Urothelium cell line (cell line): ENCODE measurements around the gene GID8.

Experiments used
- DNase-seq: peaks from one replicate; pipeline ENCODE4 v3.0.0; 2011; ENCODE audit warnings: low spot score, mixed read lengths
- FAIRE-seq: peaks from 2 replicates; lab custom pipeline; 2011; peaks lifted over from hg19 to GRCh38; lab: Jason Lieb, UNC

GID8 gene

DNA sequence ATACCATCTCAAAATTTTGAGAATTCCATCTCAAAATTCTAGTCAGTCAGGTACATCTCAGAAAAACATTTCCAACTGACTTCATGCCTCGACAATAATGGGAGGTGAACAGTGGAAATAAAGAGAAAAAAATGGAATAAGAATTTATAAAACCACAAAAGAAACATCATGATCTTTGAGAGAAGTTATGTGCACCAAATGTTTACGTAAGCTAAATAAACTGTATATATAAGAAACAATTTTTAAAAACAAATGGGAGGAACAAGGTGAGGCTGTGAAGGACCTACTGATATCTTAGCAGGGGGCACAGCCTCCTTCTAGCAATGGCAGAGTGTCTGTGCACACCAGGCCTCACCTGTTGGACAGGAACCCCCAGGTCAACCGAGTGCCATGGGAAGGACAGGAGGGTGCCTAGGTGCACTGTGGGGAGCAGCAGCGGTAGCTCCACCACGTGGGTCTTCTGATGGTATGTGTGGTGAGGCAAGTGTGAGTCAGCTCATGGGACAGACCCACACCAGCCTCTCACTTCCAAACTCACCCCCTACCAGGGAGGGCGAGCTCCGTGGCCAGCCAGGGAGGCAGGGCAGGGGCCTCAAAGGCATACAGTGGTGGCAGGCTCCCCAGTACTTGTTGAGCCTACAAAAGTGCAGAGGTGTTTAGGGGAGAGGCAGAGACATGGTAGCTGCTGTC lies 34.9 kb upstream of the GID8 start:
- DNase-seq: no peak
- FAIRE-seq: no peak

- no peak for FAIRE-seq
These were observed 32.3 kb upstream of the GID8 start for GRCh38 chr20:62905536-62906117.

GRCh38 chr20:62906209-62906608 lies 31.7 kb upstream of the GID8 start:
- FAIRE-seq (no peak), DNase-seq (no peak)

More at GRCh38 chr20:62905536-62906117, 32.3 kb upstream of the GID8 start:
- no peak for DNase-seq

- no peak for DNase-seq
- FAIRE-seq: no peak
These were observed 31.1 kb upstream of the GID8 start for GRCh38 chr20:62906647-62907375.

GRCh38 chr20:62907384-62908317 lies 30.3 kb upstream of the GID8 start:
- DNase-seq: peak; percentile 42
- no peak for FAIRE-seq

DNA sequence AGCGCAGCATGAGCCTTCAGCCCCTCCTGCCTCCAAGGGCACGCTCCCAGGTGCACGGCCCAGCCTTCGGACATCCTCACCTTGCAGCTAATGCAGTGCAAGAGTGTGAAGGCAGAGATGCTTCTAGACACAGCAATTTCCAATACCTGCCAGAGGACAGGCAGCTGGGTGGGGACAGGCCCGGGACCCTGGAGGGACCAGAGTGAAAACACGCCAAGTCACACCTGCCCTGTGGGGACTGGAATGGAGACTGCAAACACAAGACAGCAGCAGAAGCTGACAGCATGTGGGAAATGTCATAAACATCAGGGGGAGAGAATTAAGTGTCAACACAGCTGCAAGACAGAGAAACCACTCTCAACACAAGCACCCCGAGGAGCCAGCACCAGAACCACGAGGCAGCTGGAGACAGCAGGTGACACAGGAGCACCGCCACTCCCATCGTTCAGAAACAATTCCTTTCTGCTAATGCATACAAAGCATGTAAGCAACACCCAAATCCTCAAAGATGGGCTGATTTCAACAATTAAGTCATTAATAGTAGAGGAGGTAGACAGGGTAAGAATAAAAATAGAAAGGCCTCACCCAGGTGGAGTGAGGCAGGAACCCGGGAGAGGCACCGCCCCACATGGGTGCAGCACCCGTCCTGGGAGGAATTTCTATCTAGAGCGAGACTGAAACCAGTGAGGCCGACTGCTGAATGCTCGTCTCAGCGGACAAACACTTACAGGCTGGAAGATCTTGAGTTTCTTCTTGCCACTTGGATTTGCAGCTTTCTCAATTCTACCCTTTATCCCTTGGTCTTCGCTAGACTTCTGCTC lies 28.8 kb upstream of the GID8 start:
- no peak for FAIRE-seq
- DNase-seq: no peak

- DNase-seq (no peak), FAIRE-seq (no peak)
These were observed 27.7 kb upstream of the GID8 start for GRCh38 chr20:62910217-62910766.

DNA sequence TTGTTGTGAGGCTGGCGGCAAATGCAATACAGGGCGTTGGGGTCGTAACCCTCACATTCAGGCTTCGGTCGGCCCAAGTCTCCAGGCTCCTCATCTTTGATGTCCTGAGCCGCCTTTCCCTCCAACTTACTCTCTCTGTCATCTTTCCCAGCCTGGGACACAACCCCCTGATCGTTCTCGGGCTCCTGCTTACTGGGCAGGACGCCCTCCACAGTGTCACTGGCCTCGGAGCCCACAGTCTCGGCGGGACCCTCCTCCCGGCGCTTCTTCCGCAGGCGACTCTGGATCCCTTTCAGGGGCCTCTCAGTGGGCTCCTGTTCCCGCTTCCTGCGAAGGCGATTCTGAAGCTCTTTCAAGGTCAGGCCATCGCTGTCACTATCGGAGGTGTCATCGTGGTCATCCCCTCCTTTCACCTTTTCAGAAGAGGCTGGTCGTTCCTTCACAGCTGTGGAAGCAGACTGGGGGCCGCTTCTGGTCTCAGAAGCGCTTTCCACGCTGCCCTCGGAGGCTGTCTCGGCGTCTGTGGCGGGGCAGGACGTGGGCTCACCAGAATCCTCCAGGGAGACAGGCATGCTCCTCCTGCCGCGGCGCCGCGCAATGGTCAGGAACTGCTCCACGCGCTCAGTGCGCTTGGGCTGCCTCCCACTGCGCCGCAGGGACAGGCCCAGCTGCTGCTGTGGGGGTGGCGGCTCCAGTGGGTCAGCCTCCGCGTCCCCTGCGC lies 27.0 kb upstream of the GID8 start:
- DNase-seq (no peak), FAIRE-seq (no peak)

DNA sequence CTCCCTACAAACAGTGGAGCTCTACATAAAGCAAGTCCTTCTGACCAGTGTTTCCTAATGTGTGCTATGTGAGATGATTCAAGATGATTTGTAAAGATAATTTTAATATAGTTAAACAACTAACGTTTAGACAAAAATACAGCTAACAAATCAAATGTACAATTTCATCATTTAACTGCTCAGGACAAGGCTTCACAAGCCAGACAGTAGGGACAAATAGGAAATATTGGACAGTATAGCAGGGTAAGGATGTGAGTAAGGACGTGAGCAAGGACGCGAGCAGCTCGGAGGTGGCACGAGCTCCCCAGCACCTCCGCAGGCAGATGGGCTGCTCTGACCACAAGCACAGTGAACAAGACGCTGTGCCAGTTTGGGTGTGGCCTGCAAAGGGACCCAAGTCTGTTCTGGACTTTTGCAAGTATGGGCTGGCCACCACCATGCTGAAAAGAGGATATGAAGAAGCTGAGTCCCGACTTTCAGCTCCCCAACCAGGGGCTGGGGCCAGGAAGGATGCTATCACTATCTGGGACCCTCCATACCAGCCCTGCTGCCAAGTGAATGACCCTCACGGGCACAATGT lies 26.2 kb upstream of the GID8 start:
- no peak for FAIRE-seq

GRCh38 chr20:62913043-62913630 lies 24.8 kb upstream of the GID8 start:
- DNase-seq (no peak), FAIRE-seq (no peak)

More for the DNA sequence above, 26.2 kb upstream of the GID8 start:
- no peak for DNase-seq

DNA sequence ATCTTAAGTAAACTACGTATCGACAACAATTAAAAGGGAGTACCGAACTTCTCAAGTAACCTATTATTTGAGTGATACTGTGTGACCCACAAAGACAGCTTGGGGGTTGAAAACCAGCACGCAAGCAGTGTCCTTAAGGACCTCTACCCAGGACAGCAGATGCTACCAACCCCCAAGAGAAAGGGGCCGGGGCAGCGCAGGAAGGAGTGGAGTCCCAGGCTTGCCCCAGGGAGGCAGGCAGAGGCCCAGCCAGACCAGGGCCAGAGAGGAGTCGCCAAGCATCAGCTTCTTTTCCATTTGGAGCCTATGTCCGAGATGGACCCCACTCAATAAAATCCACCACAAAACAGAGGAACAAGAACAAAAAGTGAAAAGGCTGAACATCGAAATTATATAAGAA lies 23.5 kb upstream of the GID8 start:
- DNase-seq (no peak), FAIRE-seq (no peak)

- DNase-seq: peak; percentile 45
- FAIRE-seq: no peak
These were observed 22.9 kb upstream of the GID8 start for GRCh38 chr20:62914970-62915457.

- FAIRE-seq (no peak), DNase-seq (no peak)
These were observed 21.1 kb upstream of the GID8 start for GRCh38 chr20:62916703-62917476.

DNA sequence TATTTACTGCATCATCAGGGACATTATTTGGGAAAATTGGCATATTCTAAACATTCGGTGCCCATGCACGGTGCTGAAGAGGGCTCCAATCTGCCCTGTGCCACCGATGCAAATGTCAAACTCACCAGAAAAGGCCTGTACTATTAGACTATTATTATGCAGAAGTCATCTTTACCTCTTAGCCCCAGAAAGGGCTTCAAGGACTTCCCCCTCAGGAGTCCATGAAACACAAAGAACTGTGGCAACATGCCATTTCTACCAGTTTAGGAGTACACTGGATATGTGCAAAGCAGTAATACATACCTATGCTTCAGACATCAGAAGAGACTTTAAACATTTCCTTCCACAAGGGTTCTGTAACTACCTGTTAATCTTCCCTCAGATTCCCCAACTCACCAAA lies 20.2 kb upstream of the GID8 start:
- DNase-seq (no peak), FAIRE-seq (no peak)

DNA sequence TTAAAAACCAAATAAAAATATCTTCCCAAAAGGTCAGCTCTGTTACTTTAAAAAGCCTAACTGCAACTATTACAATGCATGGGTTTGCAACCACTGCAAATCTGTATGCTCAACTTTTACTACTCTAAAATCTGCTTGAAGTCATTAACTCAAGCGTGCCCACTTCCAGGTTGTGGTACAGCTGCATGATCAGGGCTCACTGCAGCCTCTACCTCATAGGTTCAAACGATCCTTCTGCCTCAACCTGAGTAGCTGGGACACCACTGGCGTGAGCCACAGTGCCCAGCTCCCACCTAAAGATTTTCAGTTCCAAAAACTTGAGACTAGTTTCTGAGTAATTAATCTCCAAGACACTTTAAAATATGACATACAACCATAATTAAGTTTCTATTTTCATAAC lies 19.8 kb upstream of the GID8 start:
- DNase-seq (no peak), FAIRE-seq (no peak)

DNA sequence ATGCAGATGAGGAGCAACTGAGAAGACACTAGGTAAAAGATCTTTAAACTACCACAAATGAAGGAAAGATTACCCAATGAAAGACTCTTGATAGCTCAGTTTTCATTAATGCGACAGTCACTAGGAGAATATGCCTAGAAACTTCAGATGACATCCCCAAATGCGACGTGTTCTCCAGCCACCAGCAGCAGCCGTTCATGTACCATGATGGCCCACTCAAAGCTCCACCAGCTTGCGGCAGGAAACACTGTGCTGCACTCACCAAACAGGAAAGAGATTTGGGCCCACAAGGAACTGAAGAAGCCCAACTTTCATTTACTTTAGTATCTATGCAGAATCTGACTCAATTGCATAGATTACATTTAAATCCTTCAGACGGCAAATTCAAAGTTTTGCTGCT lies 19.1 kb upstream of the GID8 start:
- DNase-seq (no peak), FAIRE-seq (no peak)

- no peak for FAIRE-seq
- DNase-seq: no peak
These were observed 17.8 kb upstream of the GID8 start for GRCh38 chr20:62920039-62920645.
